ENCODE measurements around the gene RHOJ.

RHOJ gene

DNA sequence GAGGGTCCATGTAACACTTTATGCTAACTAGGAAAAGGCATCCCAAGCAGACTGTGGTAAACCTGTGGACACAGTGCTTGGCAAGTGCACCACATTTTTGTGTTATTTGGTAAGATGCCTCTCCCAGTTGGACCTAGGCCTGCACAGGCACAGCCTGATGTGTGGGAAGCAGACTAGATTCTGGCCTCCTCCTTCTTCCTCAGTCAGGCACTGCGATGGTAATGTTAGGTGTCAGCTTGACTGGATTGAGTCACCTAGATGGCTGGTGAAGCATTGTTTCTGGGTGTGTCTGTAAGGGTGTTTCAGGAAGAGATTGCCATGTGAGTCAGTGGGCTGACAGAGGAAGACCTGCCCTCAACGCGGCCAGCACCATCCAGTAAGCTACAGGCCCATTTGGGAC, 25.3 kb upstream of the RHOJ start:
- H3K36me3 ChIP-seq (ENCODE audit: insufficient read depth) = no peaks in the 10 kb centered on the region
- no peaks in the 10 kb centered on the region for H3K27me3 ChIP-seq (ENCODE audit: insufficient read depth, low read depth)
- no peak overlapping the region for H3K9ac ChIP-seq
- H3K4me2 ChIP-seq = no peak overlapping the region
- TF ChIP-seq, protein P1, sequence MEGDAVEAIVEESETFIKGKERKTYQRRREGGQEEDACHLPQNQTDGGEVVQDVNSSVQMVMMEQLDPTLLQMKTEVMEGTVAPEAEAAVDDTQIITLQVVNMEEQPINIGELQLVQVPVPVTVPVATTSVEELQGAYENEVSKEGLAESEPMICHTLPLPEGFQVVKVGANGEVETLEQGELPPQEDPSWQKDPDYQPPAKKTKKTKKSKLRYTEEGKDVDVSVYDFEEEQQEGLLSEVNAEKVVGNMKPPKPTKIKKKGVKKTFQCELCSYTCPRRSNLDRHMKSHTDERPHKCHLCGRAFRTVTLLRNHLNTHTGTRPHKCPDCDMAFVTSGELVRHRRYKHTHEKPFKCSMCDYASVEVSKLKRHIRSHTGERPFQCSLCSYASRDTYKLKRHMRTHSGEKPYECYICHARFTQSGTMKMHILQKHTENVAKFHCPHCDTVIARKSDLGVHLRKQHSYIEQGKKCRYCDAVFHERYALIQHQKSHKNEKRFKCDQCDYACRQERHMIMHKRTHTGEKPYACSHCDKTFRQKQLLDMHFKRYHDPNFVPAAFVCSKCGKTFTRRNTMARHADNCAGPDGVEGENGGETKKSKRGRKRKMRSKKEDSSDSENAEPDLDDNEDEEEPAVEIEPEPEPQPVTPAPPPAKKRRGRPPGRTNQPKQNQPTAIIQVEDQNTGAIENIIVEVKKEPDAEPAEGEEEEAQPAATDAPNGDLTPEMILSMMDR (conservative IDR thresholded peaks at IDR 0.05; ENCODE audit: low read depth, low read length) = no peak
- H2AFZ ChIP-seq (ENCODE audit: low read depth) = no peak overlapping the region
- no peak overlapping the region for H3K4me3 ChIP-seq (IDR thresholded peaks at IDR 0.05; ENCODE audit: insufficient read depth, low read depth, low read length)
- no peak overlapping the region for H3K27ac ChIP-seq
- no peaks in the 10 kb centered on the region for H4K20me1 ChIP-seq (ENCODE audit: insufficient read depth)
- no peaks in the 10 kb centered on the region for H3K79me2 ChIP-seq (ENCODE audit: insufficient read depth, low read depth)
- no peaks in the 10 kb centered on the region for H3K4me1 ChIP-seq (ENCODE audit: low read depth, poor library complexity, severe bottlenecking)

DNA sequence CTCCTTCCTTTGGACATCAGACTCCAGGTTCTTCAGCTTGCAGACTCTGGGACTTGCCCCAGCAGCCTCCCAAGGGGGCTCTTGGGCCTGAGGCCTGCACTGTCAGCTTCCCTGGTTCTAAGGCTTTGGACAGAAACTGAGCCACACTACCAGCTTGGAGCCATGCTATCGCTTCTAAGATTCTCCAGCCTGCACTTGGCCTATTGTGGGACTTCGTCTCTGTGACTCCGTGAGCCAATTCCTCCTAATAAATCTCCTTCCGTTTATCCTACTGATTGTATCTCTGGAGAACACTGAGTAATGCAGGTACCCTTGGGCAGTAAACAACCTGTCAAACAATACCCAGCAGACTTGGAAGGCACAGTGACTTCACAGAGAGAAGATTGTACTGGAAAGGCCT, 24.9 kb upstream of the RHOJ start:
- Histone ChIP-seq H3K9ac (no peak overlapping the region), H2AFZ (ENCODE audit: low read depth) (no peak overlapping the region), H3K27me3 (ENCODE audit: insufficient read depth, low read depth) (no peaks in the 10 kb centered on the region), H3K4me2 (no peak overlapping the region), H3K4me3 (IDR thresholded peaks at IDR 0.05; ENCODE audit: insufficient read depth, low read depth, low read length) (no peak overlapping the region), H4K20me1 (ENCODE audit: insufficient read depth) (no peaks in the 10 kb centered on the region), H3K36me3 (ENCODE audit: insufficient read depth) (no peaks in the 10 kb centered on the region), H3K79me2 (ENCODE audit: insufficient read depth, low read depth) (no peaks in the 10 kb centered on the region), H3K27ac (no peak overlapping the region), H3K4me1 (ENCODE audit: low read depth, poor library complexity, severe bottlenecking) (no peaks in the 10 kb centered on the region)
- TF ChIP-seq, protein P1 (conservative IDR thresholded peaks at IDR 0.05; ENCODE audit: low read depth, low read length) = no peak

DNA sequence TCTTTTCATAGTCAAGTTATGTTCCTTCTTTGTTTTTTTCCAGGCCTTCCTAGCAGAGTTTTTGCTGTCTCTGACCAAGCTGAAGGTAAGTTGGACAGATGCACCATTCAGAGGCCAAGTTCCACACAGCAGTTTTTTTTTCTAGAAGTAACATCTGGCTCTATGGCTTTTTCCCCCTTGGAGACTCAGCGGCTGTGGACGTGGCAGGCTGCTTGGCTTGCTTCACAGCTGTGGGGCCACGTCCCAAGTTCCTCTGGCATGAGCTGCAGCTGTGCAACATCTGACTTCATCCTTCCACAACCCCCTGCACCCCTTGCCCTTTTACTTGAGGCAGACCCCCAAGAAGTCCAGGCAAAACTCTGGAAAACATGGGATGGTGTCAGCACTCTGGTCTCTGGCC, 24.2 kb upstream of the RHOJ start:
- Histone ChIP-seq H3K79me2 (ENCODE audit: insufficient read depth, low read depth) (no peaks in the 10 kb centered on the region), H3K27me3 (ENCODE audit: insufficient read depth, low read depth) (no peaks in the 10 kb centered on the region), H3K27ac (no peak overlapping the region), H4K20me1 (ENCODE audit: insufficient read depth) (no peaks in the 10 kb centered on the region), H3K4me2 (no peak overlapping the region), H3K9ac (no peak overlapping the region), H3K4me1 (ENCODE audit: low read depth, poor library complexity, severe bottlenecking) (no peaks in the 10 kb centered on the region), H2AFZ (ENCODE audit: low read depth) (no peak overlapping the region), H3K36me3 (ENCODE audit: insufficient read depth) (no peaks in the 10 kb centered on the region), H3K4me3 (IDR thresholded peaks at IDR 0.05; ENCODE audit: insufficient read depth, low read depth, low read length) (no peak overlapping the region)
- TF ChIP-seq, protein P1 (conservative IDR thresholded peaks at IDR 0.05; ENCODE audit: low read depth, low read length) = no peak

DNA sequence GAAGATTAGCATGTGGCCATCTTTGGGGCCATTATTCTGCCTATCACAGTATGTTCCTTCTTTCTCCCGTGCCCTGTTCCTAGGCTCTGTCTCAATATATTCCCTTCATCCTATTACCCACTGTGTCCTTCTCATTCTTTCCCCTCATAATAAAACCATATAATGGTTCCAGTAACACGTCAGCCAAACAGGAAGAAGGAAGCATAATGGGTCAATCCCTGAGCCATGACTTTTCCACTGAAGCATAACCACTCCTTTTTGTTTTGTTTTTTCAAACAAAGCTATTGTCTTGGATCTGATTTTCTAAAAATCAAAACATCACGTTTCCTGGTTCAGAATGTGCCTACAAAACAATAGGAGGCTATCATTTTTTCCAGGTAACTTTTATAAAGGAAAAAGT, 21.3 kb upstream of the RHOJ start:
- Histone ChIP-seq H3K4me3 (IDR thresholded peaks at IDR 0.05; ENCODE audit: insufficient read depth, low read depth, low read length) (no peak overlapping the region), H2AFZ (ENCODE audit: low read depth) (no peak overlapping the region), H3K4me1 (ENCODE audit: low read depth, poor library complexity, severe bottlenecking) (no peaks in the 10 kb centered on the region), H3K36me3 (ENCODE audit: insufficient read depth) (no peaks in the 10 kb centered on the region), H3K79me2 (ENCODE audit: insufficient read depth, low read depth) (no peaks in the 10 kb centered on the region), H3K27ac (no peak overlapping the region), H4K20me1 (ENCODE audit: insufficient read depth) (no peaks in the 10 kb centered on the region), H3K9ac (no peak overlapping the region), H3K27me3 (ENCODE audit: insufficient read depth, low read depth) (no peaks in the 10 kb centered on the region), H3K4me2 (no peak overlapping the region)
- TF ChIP-seq, protein P1 (conservative IDR thresholded peaks at IDR 0.05; ENCODE audit: low read depth, low read length) = no peak

DNA sequence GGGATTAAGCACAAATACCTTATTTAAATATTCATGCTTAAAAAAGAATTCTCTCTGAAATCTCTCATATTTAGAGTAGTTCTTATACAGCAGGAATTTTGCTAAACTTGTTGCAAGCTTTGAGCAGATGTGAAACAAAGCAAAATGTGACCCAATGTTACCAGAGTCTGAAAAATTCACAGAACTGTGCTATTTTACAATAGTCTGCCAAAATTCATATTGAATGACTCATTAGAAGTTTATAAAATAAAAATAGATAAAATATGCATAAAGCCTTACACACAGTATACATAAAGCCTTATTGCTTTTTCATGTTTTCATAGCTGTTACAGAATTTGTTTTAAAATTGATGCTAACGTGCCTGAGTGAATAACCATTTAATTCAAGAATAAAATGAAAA, 17.8 kb upstream of the RHOJ start:
- Histone ChIP-seq H3K9ac (no peak overlapping the region), H3K4me2 (no peak overlapping the region), H3K36me3 (ENCODE audit: insufficient read depth) (no peaks in the 10 kb centered on the region), H2AFZ (ENCODE audit: low read depth) (no peak overlapping the region), H3K27me3 (ENCODE audit: insufficient read depth, low read depth) (no peaks in the 10 kb centered on the region), H3K27ac (no peak overlapping the region), H4K20me1 (ENCODE audit: insufficient read depth) (no peaks in the 10 kb centered on the region), H3K79me2 (ENCODE audit: insufficient read depth, low read depth) (no peaks in the 10 kb centered on the region), H3K4me3 (IDR thresholded peaks at IDR 0.05; ENCODE audit: insufficient read depth, low read depth, low read length) (no peak overlapping the region), H3K4me1 (ENCODE audit: low read depth, poor library complexity, severe bottlenecking) (no peaks in the 10 kb centered on the region)
- TF ChIP-seq, protein P1 (conservative IDR thresholded peaks at IDR 0.05; ENCODE audit: low read depth, low read length) = no peak

All from KMS-11 (cell line).